PC-9 (cell line): ENCODE measurements around the gene EYA4. TPM values are rescaled to one million over a fixed set of nuclear protein-coding genes. Genes with fewer than 3 reads are reported as not detected.

Source experiments
- BruUV-seq: library from RNA; stranded (reverse); fragments of 400-500 nt; replicated peaks from 2 replicates; lab custom pipeline; 2021; lab: Mats Ljungman, UMichigan
- CTCF ChIA-PET: fragments of 300-600 bp; sonication (Branson Sonifier 250); formaldehyde crosslinking; loops from one replicate; lab custom pipeline; 2022; ENCODE audit warnings: antibody characterized with exemption; lab: Charles Lee
- POLR2A ChIA-PET: fragments of 300-600 bp; sonication (Branson Sonifier 250); formaldehyde crosslinking; loops from one replicate; lab custom pipeline; 2022; ENCODE audit warnings: antibody characterized with exemption; ENCODE audit not compliant: unreplicated experiment; lab: Charles Lee
- DNase-seq, 2 experiments: peaks; one replicate each; pipeline versions ENCODE4 v3.0.0 to v3.0.0-alpha.2; 2015 to 2022; ENCODE audit warnings: mixed read lengths in 1 of 2
- H2AFZ ChIP-seq: fragments of 200-600 bp; sonication (generic); 2 replicates; pipeline ENCODE4 v1.8.1; 2017; ENCODE audit warnings: antibody characterized with exemption
- H3F3A ChIP-seq: fragments of 200-600 bp; sonication (generic); 2 replicates; pipeline ENCODE4 v1.8.1; 2017; ENCODE audit warnings: antibody characterized with exemption, mild to moderate bottlenecking, low read depth; ENCODE audit not compliant: insufficient read depth
- H3K27ac ChIP-seq: fragments of 200-600 bp; sonication (generic); 2 replicates; pipeline ENCODE4 v1.6.1; 2016; ENCODE audit warnings: mixed run types
- H3K27me3 ChIP-seq: fragments of 200-600 bp; sonication (generic); 2 replicates; pipeline ENCODE4 v1.6.1; 2016; ENCODE audit warnings: low read depth, mixed run types; ENCODE audit not compliant: insufficient read depth
- H3K36me3 ChIP-seq: fragments of 200-600 bp; sonication (generic); 2 replicates; pipeline ENCODE4 v1.6.1; 2016; ENCODE audit warnings: low read depth, mixed run types
- H3K4me1 ChIP-seq: fragments of 200-600 bp; sonication (generic); replicated peaks from 2 replicates; pipeline ENCODE4 v1.6.1; 2016; ENCODE audit warnings: mixed run types; ENCODE audit not compliant: insufficient read depth
- H3K4me2 ChIP-seq: fragments of 200-600 bp; sonication (generic); 2 replicates; pipeline ENCODE4 v1.6.1; 2017; ENCODE audit warnings: mixed run types
- H3K4me3 ChIP-seq: fragments of 200-600 bp; sonication (generic); 2 replicates; pipeline ENCODE4 v1.6.1; 2016; ENCODE audit warnings: mixed run types
- H3K79me2 ChIP-seq: fragments of 200-600 bp; sonication (generic); 2 replicates; pipeline ENCODE4 v1.6.1; 2017; ENCODE audit warnings: low read depth, mixed run types
- H3K9me2 ChIP-seq: fragments of 200-600 bp; sonication (generic); 2 replicates; pipeline ENCODE4 v1.8.1; 2017; ENCODE audit warnings: mild to moderate bottlenecking; ENCODE audit not compliant: insufficient read depth
- H3K9me3 ChIP-seq: fragments of 200-600 bp; sonication (generic); 2 replicates; pipeline ENCODE4 v1.8.1; 2016; ENCODE audit warnings: low read depth; ENCODE audit not compliant: insufficient read depth
- H4K20me1 ChIP-seq: fragments of 200-600 bp; sonication (generic); 2 replicates; pipeline ENCODE4 v1.8.1; 2017; ENCODE audit not compliant: insufficient read depth
- CTCF ChIP-seq: fragments of 200-600 bp; sonication (generic); conservative IDR thresholded peaks from 2 replicates; pipeline ENCODE4 v1.6.1; 2017; ENCODE audit warnings: mixed run types, antibody characterized with exemption, mild to moderate bottlenecking, moderate library complexity
- EZH2 ChIP-seq: fragments of 200-600 bp; sonication (generic); IDR thresholded peaks from 2 replicates; pipeline ENCODE4 v1.8.0; 2017; ENCODE audit warnings: antibody characterized with exemption, low read depth
- intact Hi-C: fragments of 100-400 bp; cut with micrococcal nuclease; formaldehyde crosslinking; loops from one replicate; pipeline ENCODE4 v1.10.0; 2022; ENCODE audit not compliant: unreplicated experiment
- total RNA-seq: library from RNA; stranded (reverse); gene quantifications from 2 replicates; pipeline ENCODE4 v1.2.3, GENCODE V29; 2021

EYA4 gene
- total RNA-seq, 1 experiment from 2014 or later = 9.8 TPM

GRCh38 chr6:133456439-133456838 lies 215.3 kb downstream of the EYA4 start:
- no peaks in the 10 kb centered on the region for H3K4me1 ChIP-seq
- no peaks in the 10 kb centered on the region for H3F3A ChIP-seq
- no peak for DNase-seq
- no peaks in the 10 kb centered on the region for H3K9me2 ChIP-seq
- H3K36me3 ChIP-seq = no peaks in the 10 kb centered on the region
- CTCF ChIA-PET = no interaction called here
- H3K27ac ChIP-seq = no peak overlapping the region
- intact Hi-C loops = no loop called here
- H3K9me3 ChIP-seq = no peaks in the 10 kb centered on the region; the same call in 1 of the 2 replicates
- no peaks in the 10 kb centered on the region for H3K79me2 ChIP-seq
- H4K20me1 ChIP-seq = no peaks in the 10 kb centered on the region
- no TSS peak for BruUV-seq
- no peaks in the 10 kb centered on the region for H3K27me3 ChIP-seq
- TF ChIP-seq CTCF (no peak), EZH2 (no peak)
- H3K4me3 ChIP-seq = no peak overlapping the region
- no peak overlapping the region for H2AFZ ChIP-seq
- no peak overlapping the region for H3K4me2 ChIP-seq
- POLR2A ChIA-PET = interaction anchor here (0.5 kb wide), 2 partner anchors 21 to 340 kb away, joined by 3 read pairs; no protein-coding TSS in a partner anchor

- no peaks in the 10 kb centered on the region for H4K20me1 ChIP-seq
- no peaks in the 10 kb centered on the region for H3F3A ChIP-seq
- BruUV-seq = no TSS peak
- H3K9me3 ChIP-seq = no peaks in the 10 kb centered on the region; the same call in 1 of the 2 replicates
- no peak for DNase-seq
- H3K4me3 ChIP-seq = no peak overlapping the region
- CTCF ChIA-PET = no interaction called here
- POLR2A ChIA-PET = no interaction called here
- H3K4me2 ChIP-seq = no peak overlapping the region
- H3K79me2 ChIP-seq = no peaks in the 10 kb centered on the region
- intact Hi-C loops = no loop called here
- no peaks in the 10 kb centered on the region for H3K9me2 ChIP-seq
- no peak overlapping the region for H3K27ac ChIP-seq
- no peaks in the 10 kb centered on the region for H3K27me3 ChIP-seq
- H2AFZ ChIP-seq = no peak overlapping the region
- no peaks in the 10 kb centered on the region for H3K4me1 ChIP-seq
- no peaks in the 10 kb centered on the region for H3K36me3 ChIP-seq
- TF ChIP-seq EZH2 (no peak), CTCF (no peak)
These were observed 215.8 kb downstream of the EYA4 start for GRCh38 chr6:133456944-133457343.

GRCh38 chr6:133460101-133460500 lies 218.9 kb downstream of the EYA4 start:
- CTCF ChIA-PET = no interaction called here
- H3K9me2 ChIP-seq = no peaks in the 10 kb centered on the region
- H4K20me1 ChIP-seq = no peaks in the 10 kb centered on the region
- BruUV-seq = no TSS peak
- no peaks in the 10 kb centered on the region for H3F3A ChIP-seq
- no peaks in the 10 kb centered on the region for H3K79me2 ChIP-seq
- no peak for DNase-seq
- H2AFZ ChIP-seq = no peak overlapping the region
- no peak overlapping the region for H3K27ac ChIP-seq
- H3K9me3 ChIP-seq = no peaks in the 10 kb centered on the region
- TF ChIP-seq EZH2 = no peak
- no peak for TF ChIP-seq CTCF
- no peaks in the 10 kb centered on the region for H3K36me3 ChIP-seq
- H3K4me3 ChIP-seq = no peak overlapping the region
- H3K27me3 ChIP-seq = no peaks in the 10 kb centered on the region
- no peak overlapping the region for H3K4me2 ChIP-seq
- H3K4me1 ChIP-seq = no peaks in the 10 kb centered on the region
- POLR2A ChIA-PET = no interaction called here
- intact Hi-C loops = no loop called here
